Stimulated activated CD8-positive, alpha-beta memory T cell treated with anti-CD3 and anti-CD28 coated beads, Interleukin-2, amount 100 ng/mL, for 48 hours (primary cell): ENCODE results near the gene EFR3B.
"Not testable (repeated sequence)": the region's sequence is repeated elsewhere in the genome, so short reads cannot be mapped to it uniquely, and the experiment has no call there.

Source experiments
- DNase-seq, 2 donors: peaks; one replicate each; pipeline ENCODE4 v3.0.0-alpha.2; 2020; ENCODE audit warnings: low read depth in 2 of 2

EFR3B gene, protein sequence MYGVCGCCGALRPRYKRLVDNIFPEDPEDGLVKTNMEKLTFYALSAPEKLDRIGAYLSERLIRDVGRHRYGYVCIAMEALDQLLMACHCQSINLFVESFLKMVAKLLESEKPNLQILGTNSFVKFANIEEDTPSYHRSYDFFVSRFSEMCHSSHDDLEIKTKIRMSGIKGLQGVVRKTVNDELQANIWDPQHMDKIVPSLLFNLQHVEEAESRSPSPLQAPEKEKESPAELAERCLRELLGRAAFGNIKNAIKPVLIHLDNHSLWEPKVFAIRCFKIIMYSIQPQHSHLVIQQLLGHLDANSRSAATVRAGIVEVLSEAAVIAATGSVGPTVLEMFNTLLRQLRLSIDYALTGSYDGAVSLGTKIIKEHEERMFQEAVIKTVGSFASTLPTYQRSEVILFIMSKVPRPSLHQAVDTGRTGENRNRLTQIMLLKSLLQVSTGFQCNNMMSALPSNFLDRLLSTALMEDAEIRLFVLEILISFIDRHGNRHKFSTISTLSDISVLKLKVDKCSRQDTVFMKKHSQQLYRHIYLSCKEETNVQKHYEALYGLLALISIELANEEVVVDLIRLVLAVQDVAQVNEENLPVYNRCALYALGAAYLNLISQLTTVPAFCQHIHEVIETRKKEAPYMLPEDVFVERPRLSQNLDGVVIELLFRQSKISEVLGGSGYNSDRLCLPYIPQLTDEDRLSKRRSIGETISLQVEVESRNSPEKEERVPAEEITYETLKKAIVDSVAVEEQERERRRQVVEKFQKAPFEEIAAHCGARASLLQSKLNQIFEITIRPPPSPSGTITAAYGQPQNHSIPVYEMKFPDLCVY

GRCh38 chr2:25041928-25042320 lies at the start of gene EFR3B:
Gene EFR3B (plus strand): TSS chr2:25042076. CDS start chr2:25042313, 237 bp downstream.
- DNase-seq = peak; percentile 79 to 84

- no peak for DNase-seq
These were observed 48.3 kb upstream of the EFR3B start for GRCh38 chr2:24993406-24994145.

- no peak for DNase-seq
These were observed 47.6 kb upstream of the EFR3B start for GRCh38 chr2:24994146-24994724.

- not testable (repeated sequence) for DNase-seq
These were observed 42.8 kb upstream of the EFR3B start for GRCh38 chr2:24999097-24999496.

GRCh38 chr2:25000036-25000435 lies 41.8 kb upstream of the EFR3B start:
- no peak for DNase-seq

DNA sequence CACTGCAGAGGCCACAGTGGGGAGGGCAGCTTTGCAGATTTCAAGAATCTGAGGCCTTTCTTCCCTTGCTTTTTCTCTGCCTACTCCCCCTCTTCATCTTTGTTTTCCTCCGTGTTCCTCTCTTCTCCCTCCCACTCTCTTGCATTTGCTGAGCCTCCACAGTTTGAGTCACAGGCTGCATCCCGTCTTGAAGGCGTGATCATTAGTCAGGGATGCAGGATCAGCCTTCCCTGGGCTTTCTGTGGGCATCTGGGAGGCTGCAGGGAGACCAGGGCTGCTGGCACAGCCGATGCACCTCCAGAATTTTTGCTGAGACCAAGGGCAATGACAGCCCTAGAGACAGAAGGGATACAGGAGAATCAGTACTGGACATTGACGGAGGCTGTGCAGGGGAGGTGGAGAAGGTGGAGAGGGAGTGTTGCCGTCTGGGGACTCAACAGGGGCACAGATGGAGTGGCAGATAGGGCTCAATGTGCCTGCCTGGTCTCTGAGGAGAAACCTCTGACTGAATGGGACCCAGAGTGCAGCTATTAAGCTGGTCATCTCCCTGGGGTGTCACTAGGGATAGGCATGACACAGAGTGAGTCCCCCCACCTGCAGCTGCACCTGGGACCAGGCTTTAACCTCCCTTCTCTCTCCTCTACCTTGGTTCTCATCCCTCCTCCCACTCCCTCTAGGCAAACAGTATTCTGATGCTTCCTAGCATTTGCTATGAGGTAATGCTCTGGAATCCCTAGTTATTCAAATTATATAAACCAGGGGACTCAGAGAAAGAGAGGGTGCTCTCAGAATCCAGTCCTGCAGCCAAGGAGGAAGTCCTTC lies 41.2 kb upstream of the EFR3B start:
- DNase-seq = no peak

DNA sequence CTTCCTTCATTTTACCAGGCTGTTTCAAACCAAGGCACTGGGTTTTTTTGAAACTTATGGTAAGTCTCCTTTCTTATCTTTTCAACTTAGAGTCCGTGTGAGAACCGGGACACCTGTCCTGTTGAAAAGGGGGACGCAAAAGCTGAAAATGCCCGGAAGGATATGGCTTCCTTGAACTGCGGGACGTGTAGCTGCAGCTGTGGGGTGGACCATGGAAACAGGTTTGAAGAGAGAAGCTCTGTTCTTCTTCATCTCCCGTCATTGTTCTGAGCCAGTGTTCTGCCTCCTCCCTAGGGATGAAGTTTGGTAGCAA lies 40.6 kb upstream of the EFR3B start:
- DNase-seq = no peak

DNA sequence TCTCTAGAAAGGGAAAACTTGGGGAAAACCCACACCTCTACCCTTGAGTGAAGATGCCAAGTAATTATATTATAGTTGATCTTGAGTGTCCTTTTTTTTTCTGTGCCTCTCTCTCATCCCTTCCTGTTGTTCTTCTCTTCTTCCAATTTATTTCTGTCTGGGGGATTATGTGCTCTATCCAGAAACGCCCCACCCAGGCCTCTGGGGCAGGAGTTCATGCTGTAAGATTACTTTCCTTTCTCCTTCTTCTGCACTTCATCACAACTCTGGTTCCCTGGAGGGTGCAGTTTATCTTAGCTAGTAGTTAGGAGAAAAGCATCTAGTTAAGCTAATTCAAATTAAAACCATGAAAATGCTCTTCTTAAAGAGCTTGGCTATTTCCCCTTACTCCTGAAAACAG lies 39.8 kb upstream of the EFR3B start:
- no peak for DNase-seq

DNA sequence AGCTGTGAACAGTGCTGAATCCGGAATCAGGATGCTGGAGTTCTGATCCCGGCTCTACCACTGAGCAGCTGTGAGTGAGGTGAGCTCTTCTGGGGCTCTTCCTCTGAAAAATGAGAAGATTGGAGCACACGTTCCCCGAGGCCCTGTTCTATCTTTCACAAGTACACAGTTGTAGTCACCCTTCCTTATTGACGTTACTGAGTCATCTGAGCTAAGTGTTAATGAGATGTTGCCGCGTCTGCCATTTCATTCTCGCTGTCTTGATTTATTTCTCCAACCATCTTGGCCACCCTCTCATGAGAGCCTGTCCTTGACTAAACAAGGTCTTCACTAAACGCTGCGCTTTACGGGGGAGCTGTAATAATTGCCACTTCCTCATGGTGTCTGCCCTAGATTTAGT lies 31.9 kb upstream of the EFR3B start:
- no peak for DNase-seq

- not testable (repeated sequence) for DNase-seq
These were observed 30.5 kb upstream of the EFR3B start for GRCh38 chr2:25011342-25011741.

DNA sequence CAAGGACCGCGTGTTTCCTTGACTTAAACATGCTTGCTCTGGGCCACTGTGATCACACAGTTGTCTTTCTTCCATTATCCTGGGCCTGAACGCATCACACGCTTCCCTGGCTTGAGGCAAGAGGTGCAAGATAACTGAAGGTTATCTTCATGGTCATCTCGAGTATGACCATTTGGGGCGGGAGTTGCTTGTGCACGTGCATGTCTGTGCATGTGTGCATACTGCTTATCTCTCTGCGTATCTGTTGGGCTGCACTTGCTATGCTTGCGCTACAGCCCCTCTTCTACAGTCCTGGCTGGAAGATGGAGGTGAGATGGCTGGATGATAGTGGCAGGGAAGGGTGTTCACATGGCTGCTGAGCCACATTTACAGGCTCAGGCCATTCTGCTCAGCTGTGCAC lies 27.2 kb upstream of the EFR3B start:
- DNase-seq = no peak

DNA sequence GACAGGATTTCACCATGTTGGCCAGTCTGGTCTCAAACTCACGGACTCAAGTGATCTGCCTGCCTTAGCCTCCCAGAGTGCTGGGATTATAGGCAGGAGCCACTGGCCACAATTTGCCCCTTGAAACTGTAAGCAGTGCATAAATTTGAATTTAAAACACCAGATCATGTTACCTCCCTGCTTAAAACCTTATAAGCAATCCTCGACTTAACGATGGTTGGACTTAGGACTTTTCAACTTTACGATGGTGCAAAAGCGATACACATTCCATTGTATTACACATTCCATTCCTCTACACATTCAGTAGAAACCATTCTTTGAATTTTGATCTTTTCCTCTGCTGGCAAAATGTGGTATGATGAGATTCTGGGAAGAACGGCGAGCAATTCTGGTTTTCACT lies 23.2 kb upstream of the EFR3B start:
- DNase-seq = no peak

GRCh38 chr2:25021791-25022362 lies 20.0 kb upstream of the EFR3B start:
- no peak for DNase-seq

- no peak for DNase-seq
These were observed 18.5 kb upstream of the EFR3B start for GRCh38 chr2:25023333-25023732.

DNA sequence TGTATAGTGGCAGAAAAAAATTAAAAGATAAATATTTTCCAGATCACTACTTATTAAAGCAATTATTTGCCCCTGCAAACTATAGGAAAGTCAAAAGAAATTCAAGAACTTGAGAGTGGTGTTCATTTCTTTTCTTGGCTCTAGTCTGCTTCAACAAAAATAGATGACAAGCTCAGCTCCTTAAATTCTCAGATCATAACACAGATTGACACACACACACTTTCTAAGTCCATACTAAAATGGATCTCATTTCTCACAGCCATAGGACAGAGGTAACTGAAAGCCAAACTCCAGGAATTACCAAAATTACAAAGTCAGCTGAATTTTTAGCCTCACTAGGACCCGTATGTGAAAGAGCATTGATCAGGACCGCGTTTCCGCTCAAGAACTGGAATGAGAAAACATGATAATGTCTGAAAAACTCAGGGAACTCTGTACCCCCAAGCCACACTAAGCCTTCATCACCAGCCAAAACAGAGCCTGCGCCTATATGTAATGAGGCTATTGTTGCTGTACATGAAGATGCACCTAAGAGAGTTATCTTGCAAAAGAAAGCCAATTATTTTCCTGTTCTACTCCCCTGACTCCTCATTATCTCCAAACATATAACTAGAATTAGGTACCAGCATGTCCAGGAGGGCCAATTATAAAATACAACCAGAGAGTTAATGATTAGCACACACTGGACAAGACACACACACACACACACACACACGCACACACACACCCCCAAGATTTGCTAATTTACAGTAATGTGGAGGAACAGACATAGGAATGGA lies 16.5 kb upstream of the EFR3B start:
- DNase-seq = no peak

GRCh38 chr2:25026008-25026530 lies 15.8 kb upstream of the EFR3B start:
- DNase-seq = no peak

- DNase-seq = no peak
These were observed 12.7 kb upstream of the EFR3B start for GRCh38 chr2:25029183-25029554.

DNA sequence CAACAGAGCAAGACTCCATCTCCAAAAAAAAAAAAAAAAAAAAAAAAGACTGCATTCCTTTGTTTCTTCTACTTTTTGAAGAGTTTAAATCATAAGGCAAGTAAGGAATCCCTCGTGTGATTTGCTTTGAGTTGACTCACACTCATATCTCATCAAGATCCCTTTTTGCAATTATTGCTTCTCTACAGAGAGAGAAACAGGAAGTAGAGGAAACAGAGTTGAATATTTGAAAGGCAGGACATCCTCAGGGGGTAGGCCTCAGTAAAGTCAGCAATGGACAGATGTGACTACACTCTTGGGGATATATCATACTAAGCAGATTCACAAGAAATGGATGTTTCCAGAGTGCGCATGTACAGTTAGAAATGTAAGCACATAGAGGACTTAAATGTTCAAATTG lies 11.2 kb upstream of the EFR3B start:
- no peak for DNase-seq

DNA sequence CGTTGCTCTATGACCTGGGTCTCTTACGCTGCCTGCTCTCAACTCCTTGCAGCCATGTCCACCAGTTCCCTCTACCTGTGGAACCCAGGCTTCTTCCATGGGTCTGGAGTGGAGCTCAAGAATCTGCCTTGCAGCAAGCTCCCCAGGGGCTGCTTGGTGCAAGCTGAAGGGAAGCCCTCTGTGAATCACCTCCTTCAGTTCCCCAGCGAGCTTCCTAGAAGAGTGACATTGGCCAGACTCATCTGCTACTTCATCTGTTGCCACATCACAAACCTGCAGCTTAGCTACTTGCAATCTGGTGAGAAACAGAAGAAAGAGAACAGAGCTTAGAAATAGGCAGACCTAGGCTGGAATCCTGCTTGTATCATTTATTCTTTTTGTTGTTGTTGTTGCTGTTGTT lies 9.8 kb upstream of the EFR3B start:
- DNase-seq = no peak

GRCh38 chr2:25032901-25033300 lies 9.0 kb upstream of the EFR3B start:
- DNase-seq = no peak
